Immature natural killer cell (primary cell): Measurements from ENCODE around the gene TMEM141. TPM values are rescaled to one million over a fixed set of nuclear protein-coding genes. Genes with fewer than 3 reads are reported as not detected.

Source experiments
- DNase-seq, 3 donors: peaks; one replicate each; pipeline ENCODE4 v3.0.0; 2022; ENCODE audit warnings: mixed read lengths in 1 of 3
- H3K27ac Mint-ChIP-seq, 6 donors: one replicate each; pipeline ENCODE4 v1.8.0; 2020; ENCODE audit warnings: mixed read lengths in 6 of 6, mild to moderate bottlenecking in 5 of 6, inconsistent platforms in 4 of 6, moderate library complexity in 3 of 6
- H3K27me3 Mint-ChIP-seq, 3 donors: one replicate each; pipeline ENCODE4 v1.8.0; 2020 to 2021; ENCODE audit warnings: low read depth in 3 of 3, mild to moderate bottlenecking in 3 of 3, mixed read lengths in 3 of 3, moderate library complexity in 3 of 3, inconsistent platforms in 1 of 3
- H3K36me3 Mint-ChIP-seq, 3 donors: one replicate each; pipeline ENCODE4 v1.8.0; 2020; ENCODE audit warnings: mixed read lengths in 3 of 3, inconsistent platforms in 2 of 3, mild to moderate bottlenecking in 2 of 3
- H3K4me1 Mint-ChIP-seq, 2 donors: one replicate each; pipeline ENCODE4 v1.8.0; 2020; ENCODE audit warnings: inconsistent platforms in 2 of 2, mild to moderate bottlenecking in 2 of 2, mixed read lengths in 2 of 2, moderate library complexity in 1 of 2
- H3K4me3 Mint-ChIP-seq, 5 donors: one replicate each; pipeline ENCODE4 v1.8.0; 2020; ENCODE audit warnings: mild to moderate bottlenecking in 5 of 5, mixed read lengths in 5 of 5, inconsistent platforms in 3 of 5, moderate library complexity in 3 of 5
- H3K9me3 Mint-ChIP-seq, 6 donors: one replicate each; pipeline ENCODE4 v1.8.0; 2020; ENCODE audit warnings: mild to moderate bottlenecking in 6 of 6, mixed read lengths in 6 of 6, inconsistent platforms in 4 of 6, moderate library complexity in 3 of 6
- polyA plus RNA-seq, 3 donors: library from polyadenylated mRNA; unstranded; fragments of 300-500 nt; fragmentation: Illumina TruSeq; gene quantifications; one replicate each; pipeline ENCODE4 v1.2.3, GENCODE V29; 2021

Gene TMEM141
- polyA plus RNA-seq, 3 donors from 2014 or later = 61.2 to 83.3 (median 62.1) TPM

GRCh38 chr9:136808075-136808805, 17.1 kb downstream of the TMEM141 start:
- DNase-seq = no peak
- peaks cover 37 to 45% of the 10 kb centered on the region in 2 donors for H3K4me1 Mint-ChIP-seq
- H3K27me3 Mint-ChIP-seq = peaks cover 8 to 14% (median 9%) of the 10 kb centered on the region in 3 donors
- peak overlapping the region; percentile 83 to 87 (median 84) for H3K4me3 Mint-ChIP-seq
- H3K9me3 Mint-ChIP-seq = no peaks in the 10 kb centered on the region
- peak overlapping the region in 5 of 6 donors; percentile 30 to 77 (median 68) for H3K27ac Mint-ChIP-seq
- peaks cover 0 to 3% (median 0%) of the 10 kb centered on the region in 3 donors for H3K36me3 Mint-ChIP-seq

- Mint-ChIP-seq H3K27me3 (peaks cover 7 to 14% (median 9%) of the 10 kb centered on the region in 3 donors), H3K4me1 (peaks cover 39 to 48% of the 10 kb centered on the region in 2 donors), H3K4me3 (peak overlapping the region; percentile 83 to 87 (median 84)), H3K27ac (peak overlapping the region; percentile 30 to 77 (median 62)), H3K36me3 (peaks cover 0 to 3% (median 0%) of the 10 kb centered on the region in 3 donors), H3K9me3 (no peaks in the 10 kb centered on the region)
- no peak for DNase-seq
Observed at GRCh38 chr9:136808806-136809158, 17.6 kb downstream of the TMEM141 start.

GRCh38 chr9:136814725-136815421, 23.7 kb downstream of the TMEM141 start:
- Mint-ChIP-seq H3K9me3 (no peaks in the 10 kb centered on the region), H3K27me3 (peaks cover 0 to 3% (median 2%) of the 10 kb centered on the region in 3 donors), H3K4me3 (no peak overlapping the region), H3K36me3 (peaks cover 4 to 13% (median 6%) of the 10 kb centered on the region in 3 donors), H3K27ac (no peak overlapping the region), H3K4me1 (peaks cover 26 to 35% of the 10 kb centered on the region in 2 donors)
- DNase-seq = no peak

GRCh38 chr9:136815422-136815782, 24.3 kb downstream of the TMEM141 start:
- no peak overlapping the region for H3K27ac Mint-ChIP-seq
- peaks cover 4 to 13% (median 6%) of the 10 kb centered on the region in 3 donors for H3K36me3 Mint-ChIP-seq
- no peak overlapping the region for H3K4me3 Mint-ChIP-seq

GRCh38 chr9:136820971-136821825, 30.1 kb downstream of the TMEM141 start:
- peaks cover under 1 to 6% (median 2%) of the 10 kb centered on the region in 3 donors for H3K27me3 Mint-ChIP-seq
- H3K36me3 Mint-ChIP-seq = peaks cover 4 to 10% (median 6%) of the 10 kb centered on the region in 3 donors
- H3K4me3 Mint-ChIP-seq = peak overlapping the region in 3 of 5 donors; percentile 30 to 63 (median 61)
- peaks cover 10 to 13% of the 10 kb centered on the region in 2 donors for H3K4me1 Mint-ChIP-seq
- no peaks in the 10 kb centered on the region for H3K9me3 Mint-ChIP-seq
- peak overlapping the region in 1 of 6 donors; percentile 17 for H3K27ac Mint-ChIP-seq
- DNase-seq = no peak

More at GRCh38 chr9:136815422-136815782, 24.3 kb downstream of the TMEM141 start:
- Mint-ChIP-seq H3K4me1 (peaks cover 22 to 31% of the 10 kb centered on the region in 2 donors), H3K27me3 (peaks cover 0 to 3% (median 2%) of the 10 kb centered on the region in 3 donors), H3K9me3 (no peaks in the 10 kb centered on the region)
- DNase-seq = no peak

GRCh38 chr9:136821826-136822544, 30.8 kb downstream of the TMEM141 start:
- H3K27me3 Mint-ChIP-seq = peaks cover 2 to 6% (median 2%) of the 10 kb centered on the region in 3 donors
- no peak overlapping the region for H3K4me3 Mint-ChIP-seq
- H3K9me3 Mint-ChIP-seq = no peaks in the 10 kb centered on the region
- peaks cover 2 to 5% (median 2%) of the 10 kb centered on the region in 3 donors for H3K36me3 Mint-ChIP-seq
- H3K4me1 Mint-ChIP-seq = peaks cover 10 to 12% of the 10 kb centered on the region in 2 donors
- no peak for DNase-seq
- H3K27ac Mint-ChIP-seq = no peak overlapping the region

GRCh38 chr9:136823136-136824046, 32.2 kb downstream of the TMEM141 start:
- Mint-ChIP-seq H3K4me3 (no peak overlapping the region), H3K27ac (no peak overlapping the region), H3K27me3 (peaks cover 0 to 6% (median 2%) of the 10 kb centered on the region in 3 donors), H3K36me3 (peaks cover 0 to 4% (median 0%) of the 10 kb centered on the region in 3 donors), H3K4me1 (peaks cover 10 to 11% of the 10 kb centered on the region in 2 donors), H3K9me3 (no peaks in the 10 kb centered on the region)
- DNase-seq = no peak

- Mint-ChIP-seq H3K27ac (no peak overlapping the region), H3K4me3 (no peak overlapping the region), H3K27me3 (peaks cover 0 to 6% (median 2%) of the 10 kb centered on the region in 3 donors), H3K36me3 (peaks cover 0 to 4% (median 0%) of the 10 kb centered on the region in 3 donors), H3K4me1 (peaks cover 9 to 10% of the 10 kb centered on the region in 2 donors), H3K9me3 (no peaks in the 10 kb centered on the region)
- no peak for DNase-seq
Observed at GRCh38 chr9:136824496-136825225, 33.5 kb downstream of the TMEM141 start.

- Mint-ChIP-seq H3K36me3 (peaks cover 0 to 4% (median 0%) of the 10 kb centered on the region in 3 donors), H3K27me3 (peaks cover 0 to 6% (median 2%) of the 10 kb centered on the region in 3 donors), H3K9me3 (no peaks in the 10 kb centered on the region), H3K4me3 (no peak overlapping the region), H3K27ac (no peak overlapping the region), H3K4me1 (peaks cover 8 to 9% of the 10 kb centered on the region in 2 donors)
- DNase-seq = no peak
Observed at GRCh38 chr9:136825295-136826187, 34.4 kb downstream of the TMEM141 start.

- H3K4me1 Mint-ChIP-seq = peaks cover 1 to 2% of the 10 kb centered on the region in 2 donors
- no peaks in the 10 kb centered on the region for H3K9me3 Mint-ChIP-seq
- H3K27ac Mint-ChIP-seq = no peak overlapping the region
- DNase-seq = no peak
- no peaks in the 10 kb centered on the region for H3K36me3 Mint-ChIP-seq
- H3K27me3 Mint-ChIP-seq = peaks cover 0 to 2% (median under 1%) of the 10 kb centered on the region in 3 donors
- H3K4me3 Mint-ChIP-seq = no peak overlapping the region
Observed at GRCh38 chr9:136826188-136826541, 35.0 kb downstream of the TMEM141 start.
